ENCODE measurements around the gene LRRC31.

The LRRC31 gene

DNA sequence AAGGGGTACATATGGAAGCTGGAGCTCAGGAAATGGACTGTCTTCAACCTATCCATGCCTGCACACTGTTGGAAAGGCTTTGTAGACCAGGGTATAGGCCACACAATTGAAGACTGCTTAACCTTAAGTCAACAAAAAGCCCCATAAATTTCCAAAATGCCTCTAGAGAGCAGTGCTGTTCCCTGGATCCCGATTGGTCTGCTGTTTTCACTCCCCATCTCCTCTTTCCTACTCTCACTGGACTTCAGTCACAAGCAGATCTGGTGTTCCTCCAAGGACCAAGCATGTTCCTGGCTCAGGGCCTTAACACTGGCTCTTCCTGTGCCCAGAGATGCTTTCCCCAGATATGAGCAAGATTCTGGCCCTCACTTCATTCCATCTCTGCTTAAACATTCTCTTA, 34.2 kb downstream of the LRRC31 start:
- Histone ChIP-seq H3K27me3 (ENCODE audit: control insufficient read depth in 1 of 2, insufficient read depth in 2 of 2, low read length in 2 of 2) (no peaks in the 10 kb centered on the region), H3K4me3 (ENCODE audit: low read depth in 1 of 2, low read length in 2 of 2) (no peak overlapping the region), H3K27ac (ENCODE audit: low read depth, low read length) (no peak overlapping the region), H3K9me3 (ENCODE audit: low read length) (no peaks in the 10 kb centered on the region), H3K4me1 (ENCODE audit: insufficient read depth, low read length) (no peaks in the 10 kb centered on the region), H3K36me3 (ENCODE audit: insufficient read depth, low read length) (no peaks in the 10 kb centered on the region), H3K9ac (ENCODE audit: low read length) (no peak overlapping the region)

DNA sequence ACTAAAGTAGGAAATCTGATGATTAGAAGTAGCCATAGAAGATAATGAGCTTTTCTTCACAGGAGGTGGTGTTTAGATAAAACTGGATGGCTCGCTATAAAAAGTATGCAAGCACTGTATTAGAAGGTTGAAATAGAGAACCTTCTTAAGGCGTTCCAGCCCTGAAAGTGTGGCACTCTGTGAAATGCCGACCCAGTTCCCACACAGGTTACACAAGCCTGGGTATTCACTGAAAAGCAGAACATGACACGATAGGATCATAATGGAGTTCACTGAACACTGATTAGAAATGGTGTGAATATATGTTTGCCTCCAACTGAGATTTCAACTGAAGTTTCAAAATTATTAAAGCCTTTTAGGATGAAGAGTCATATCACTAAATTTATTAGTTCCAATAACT, 42.0 kb downstream of the LRRC31 start:
- Histone ChIP-seq H3K9ac (ENCODE audit: low read length) (no peak overlapping the region), H3K36me3 (ENCODE audit: insufficient read depth, low read length) (no peaks in the 10 kb centered on the region), H3K4me1 (ENCODE audit: insufficient read depth, low read length) (no peaks in the 10 kb centered on the region), H3K4me3 (ENCODE audit: low read depth in 1 of 2, low read length in 2 of 2) (no peak overlapping the region), H3K27me3 (ENCODE audit: control insufficient read depth in 1 of 2, insufficient read depth in 2 of 2, low read length in 2 of 2) (no peaks in the 10 kb centered on the region), H3K27ac (ENCODE audit: low read depth, low read length) (no peak overlapping the region), H3K9me3 (ENCODE audit: low read length) (no peaks in the 10 kb centered on the region)

DNA sequence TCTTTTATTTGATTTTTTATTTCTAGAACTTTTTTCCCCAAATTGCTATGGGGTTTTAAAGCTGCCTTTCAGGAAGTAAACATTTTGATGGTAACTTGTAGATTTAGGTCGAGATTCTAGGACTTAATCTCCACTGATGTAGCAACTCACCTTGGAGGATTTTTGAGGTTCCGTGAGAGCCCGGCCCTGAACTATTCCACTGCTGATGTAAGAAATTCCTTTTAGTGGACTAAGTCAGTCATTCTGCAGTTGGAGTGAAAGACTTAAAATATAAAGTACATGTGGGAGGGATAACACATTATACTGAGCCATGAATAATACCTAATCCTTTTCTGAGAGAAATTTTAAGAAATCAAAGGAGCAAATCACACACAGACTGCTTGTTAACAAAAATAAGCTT, 44.4 kb downstream of the LRRC31 start:
- no peak overlapping the region for H3K27ac ChIP-seq (ENCODE audit: low read depth, low read length)
- H3K27me3 ChIP-seq (ENCODE audit: control insufficient read depth in 1 of 2, insufficient read depth in 2 of 2, low read length in 2 of 2), result no peaks in the 10 kb centered on the region
- no peaks in the 10 kb centered on the region for H3K9me3 ChIP-seq (ENCODE audit: low read length)
- no peak overlapping the region for H3K4me3 ChIP-seq (ENCODE audit: low read depth in 1 of 2, low read length in 2 of 2)
- no peak overlapping the region for H3K9ac ChIP-seq (ENCODE audit: low read length)
- no peaks in the 10 kb centered on the region for H3K4me1 ChIP-seq (ENCODE audit: insufficient read depth, low read length)
- no peaks in the 10 kb centered on the region for H3K36me3 ChIP-seq (ENCODE audit: insufficient read depth, low read length)

DNA sequence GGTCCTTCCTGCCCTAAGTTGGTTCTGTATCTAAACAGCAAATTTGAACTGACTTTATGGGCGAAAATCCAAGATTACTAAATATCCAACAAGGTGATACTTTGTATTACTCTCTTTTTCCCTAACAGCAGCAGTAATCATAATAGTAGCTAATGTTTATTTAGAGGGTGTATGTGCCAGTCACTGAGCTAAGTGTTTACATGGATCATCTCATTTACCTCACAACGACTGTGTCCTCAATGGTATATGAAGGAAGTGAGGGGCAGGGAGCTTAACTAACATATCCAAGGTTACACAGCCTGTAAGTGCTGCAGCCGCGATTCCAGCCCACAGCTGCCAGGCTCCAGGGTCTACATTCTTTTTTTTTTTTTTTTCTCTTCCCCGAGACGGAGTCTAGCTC, 46.8 kb downstream of the LRRC31 start:
- H3K4me3 ChIP-seq (ENCODE audit: low read depth in 1 of 2, low read length in 2 of 2), result no peak overlapping the region

DNA sequence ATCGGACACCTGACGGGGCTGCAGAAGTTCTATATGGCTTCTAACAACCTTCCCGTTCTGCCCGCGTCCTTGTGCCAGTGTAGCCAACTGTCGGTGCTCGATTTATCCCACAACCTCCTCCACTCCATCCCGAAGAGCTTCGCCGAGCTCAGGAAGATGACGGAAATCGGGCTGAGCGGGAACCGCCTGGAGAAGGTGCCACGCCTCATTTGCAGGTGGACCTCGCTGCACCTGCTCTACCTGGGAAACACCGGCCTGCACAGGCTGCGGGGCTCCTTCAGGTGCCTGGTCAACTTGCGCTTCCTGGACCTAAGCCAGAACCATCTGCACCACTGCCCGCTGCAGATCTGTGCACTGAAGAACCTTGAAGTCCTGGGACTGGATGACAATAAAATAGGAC, 47.2 kb downstream of the LRRC31 start:
- H3K36me3 ChIP-seq (ENCODE audit: insufficient read depth, low read length), result no peaks in the 10 kb centered on the region
- no peak overlapping the region for H3K4me3 ChIP-seq (ENCODE audit: low read depth in 1 of 2, low read length in 2 of 2)
- no peaks in the 10 kb centered on the region for H3K27me3 ChIP-seq (ENCODE audit: control insufficient read depth in 1 of 2, insufficient read depth in 2 of 2, low read length in 2 of 2)
- no peaks in the 10 kb centered on the region for H3K4me1 ChIP-seq (ENCODE audit: insufficient read depth, low read length)
- H3K27ac ChIP-seq (ENCODE audit: low read depth, low read length), result no peak overlapping the region
- H3K9me3 ChIP-seq (ENCODE audit: low read length), result no peaks in the 10 kb centered on the region
- no peak overlapping the region for H3K9ac ChIP-seq (ENCODE audit: low read length)

More for the DNA sequence above, 46.8 kb downstream of the LRRC31 start:
- no peaks in the 10 kb centered on the region for H3K27me3 ChIP-seq (ENCODE audit: control insufficient read depth in 1 of 2, insufficient read depth in 2 of 2, low read length in 2 of 2)
- H3K9me3 ChIP-seq (ENCODE audit: low read length), result no peaks in the 10 kb centered on the region
- H3K4me1 ChIP-seq (ENCODE audit: insufficient read depth, low read length), result no peaks in the 10 kb centered on the region
- no peak overlapping the region for H3K9ac ChIP-seq (ENCODE audit: low read length)
- no peak overlapping the region for H3K27ac ChIP-seq (ENCODE audit: low read depth, low read length)
- no peaks in the 10 kb centered on the region for H3K36me3 ChIP-seq (ENCODE audit: insufficient read depth, low read length)

DNA sequence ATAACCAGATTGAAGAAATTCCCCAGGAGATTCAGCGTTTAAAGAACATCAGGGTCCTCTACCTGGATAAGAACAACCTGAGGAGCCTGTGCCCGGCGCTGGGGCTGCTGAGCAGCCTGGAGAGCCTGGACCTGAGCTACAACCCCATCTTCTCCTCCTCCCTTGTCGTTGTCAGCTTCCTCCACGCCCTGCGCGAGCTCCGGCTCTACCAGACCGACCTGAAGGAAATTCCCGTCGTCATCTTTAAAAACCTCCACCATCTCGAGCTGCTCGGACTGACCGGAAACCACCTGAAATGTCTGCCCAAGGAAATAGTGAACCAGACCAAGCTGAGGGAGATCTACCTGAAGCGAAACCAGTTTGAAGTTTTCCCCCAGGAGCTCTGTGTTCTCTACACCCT, 47.6 kb downstream of the LRRC31 start:
- H3K4me3 ChIP-seq (ENCODE audit: low read depth in 1 of 2, low read length in 2 of 2), result no peak overlapping the region
- no peak overlapping the region for H3K9ac ChIP-seq (ENCODE audit: low read length)
- no peak overlapping the region for H3K27ac ChIP-seq (ENCODE audit: low read depth, low read length)
- H3K4me1 ChIP-seq (ENCODE audit: insufficient read depth, low read length), result no peaks in the 10 kb centered on the region
- H3K27me3 ChIP-seq (ENCODE audit: control insufficient read depth in 1 of 2, insufficient read depth in 2 of 2, low read length in 2 of 2), result no peaks in the 10 kb centered on the region
- no peaks in the 10 kb centered on the region for H3K36me3 ChIP-seq (ENCODE audit: insufficient read depth, low read length)
- no peaks in the 10 kb centered on the region for H3K9me3 ChIP-seq (ENCODE audit: low read length)

DNA sequence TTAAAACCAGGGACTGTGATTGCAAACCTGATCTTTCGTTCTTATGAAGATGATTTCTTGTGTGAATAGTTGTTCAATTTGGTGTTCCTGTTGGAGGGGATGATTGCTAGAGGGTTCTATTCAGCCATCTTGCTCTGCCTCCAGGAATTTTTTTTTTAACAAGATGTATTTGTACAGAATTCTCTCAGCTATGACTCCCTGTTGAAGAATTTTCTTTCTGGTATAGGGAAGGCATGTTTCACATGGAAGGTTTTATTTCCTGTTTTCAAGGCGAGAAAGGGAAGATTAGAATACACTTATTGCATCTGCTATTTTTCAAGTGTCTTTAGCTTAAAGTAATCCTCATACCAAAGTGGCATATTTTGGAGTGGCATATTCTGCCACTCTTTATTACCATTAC, 51.4 kb downstream of the LRRC31 start:
- no peaks in the 10 kb centered on the region for H3K9me3 ChIP-seq (ENCODE audit: low read length)
- no peak overlapping the region for H3K27ac ChIP-seq (ENCODE audit: low read depth, low read length)
- H3K27me3 ChIP-seq (ENCODE audit: control insufficient read depth in 1 of 2, insufficient read depth in 2 of 2, low read length in 2 of 2), result no peaks in the 10 kb centered on the region
- no peaks in the 10 kb centered on the region for H3K4me1 ChIP-seq (ENCODE audit: insufficient read depth, low read length)
- H3K4me3 ChIP-seq (ENCODE audit: low read depth in 1 of 2, low read length in 2 of 2), result no peak overlapping the region
- no peak overlapping the region for H3K9ac ChIP-seq (ENCODE audit: low read length)
- no peaks in the 10 kb centered on the region for H3K36me3 ChIP-seq (ENCODE audit: insufficient read depth, low read length)

DNA sequence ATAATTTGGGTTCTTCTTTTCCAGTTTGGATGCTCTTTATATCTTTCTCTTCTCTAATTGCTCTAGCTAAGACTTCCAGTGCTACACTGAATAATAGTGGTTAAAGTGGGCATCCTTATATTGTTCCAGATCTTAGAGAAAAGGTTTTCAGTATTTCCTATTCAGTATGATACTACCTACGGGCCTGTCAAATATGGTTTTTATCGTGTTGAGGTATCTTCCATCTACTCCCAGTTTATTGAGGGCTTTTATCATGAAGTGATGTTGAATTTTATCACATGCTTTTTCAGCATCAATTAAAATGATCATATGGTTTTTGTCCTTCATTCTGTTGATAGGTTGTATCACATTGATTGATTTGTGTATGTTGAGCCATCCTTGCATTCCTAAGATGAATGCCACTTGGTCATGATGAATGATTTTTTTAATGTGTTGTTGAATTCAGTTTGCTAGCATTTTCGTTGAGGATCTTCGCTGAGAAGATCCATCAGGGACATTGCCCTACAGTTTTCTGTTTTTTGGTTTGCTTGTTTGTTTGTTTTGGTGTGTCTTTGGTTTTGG, 54.1 kb downstream of the LRRC31 start:
- Histone ChIP-seq H3K4me1 (ENCODE audit: insufficient read depth, low read length) (peaks cover 15% of the 10 kb centered on the region), H3K27ac (ENCODE audit: low read depth, low read length) (no peak overlapping the region), H3K36me3 (ENCODE audit: insufficient read depth, low read length) (no peaks in the 10 kb centered on the region), H3K27me3 (ENCODE audit: control insufficient read depth in 1 of 2, insufficient read depth in 2 of 2, low read length in 2 of 2) (no peaks in the 10 kb centered on the region), H3K4me3 (ENCODE audit: low read depth in 1 of 2, low read length in 2 of 2) (no peak overlapping the region), H3K9ac (ENCODE audit: low read length) (no peak overlapping the region), H3K9me3 (ENCODE audit: low read length) (no peaks in the 10 kb centered on the region)

DNA sequence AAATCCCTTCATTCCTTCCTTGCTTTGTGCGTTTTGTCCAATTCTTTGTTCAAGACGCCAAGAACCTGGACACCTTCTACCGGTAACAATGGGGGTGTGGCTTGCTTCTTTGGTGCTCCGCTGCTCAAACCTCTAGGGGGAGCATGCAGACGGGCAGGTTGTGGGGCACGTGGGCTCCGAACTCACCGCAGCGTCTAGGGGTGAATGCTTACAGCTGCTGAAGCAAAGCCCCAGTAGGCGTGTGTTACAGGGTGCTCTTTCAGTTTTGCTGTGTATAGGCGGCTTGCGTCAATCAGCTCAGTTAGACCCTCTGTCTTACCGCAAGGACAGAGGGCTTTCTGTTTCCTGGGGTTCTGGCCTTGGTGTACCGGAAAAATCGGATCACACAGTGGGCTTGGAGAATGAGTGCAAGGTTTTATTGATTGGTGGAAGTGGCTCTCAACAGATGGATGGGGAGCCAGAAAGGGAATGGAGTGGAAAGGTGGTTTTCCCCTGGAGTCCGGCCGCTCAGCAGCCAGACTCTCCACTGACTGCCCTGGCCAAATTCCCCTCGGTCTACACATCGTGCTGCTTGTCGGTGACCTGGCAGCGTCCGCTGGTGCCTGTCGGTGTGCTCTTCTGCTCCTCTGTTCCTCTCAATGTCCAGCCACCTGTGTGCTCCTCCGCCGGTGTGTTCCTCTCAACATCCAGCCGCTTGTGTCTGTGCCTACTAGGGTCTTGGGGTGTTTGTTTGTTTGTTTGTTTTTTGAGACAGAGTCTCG, 55.8 kb downstream of the LRRC31 start:
- Histone ChIP-seq H3K4me3 (ENCODE audit: low read depth in 1 of 2, low read length in 2 of 2) (peak overlapping the region; percentile 73 to 82), H3K9ac (ENCODE audit: low read length) (no peak overlapping the region), H3K36me3 (ENCODE audit: insufficient read depth, low read length) (no peaks in the 10 kb centered on the region), H3K27ac (ENCODE audit: low read depth, low read length) (no peak overlapping the region), H3K27me3 (ENCODE audit: control insufficient read depth in 1 of 2, insufficient read depth in 2 of 2, low read length in 2 of 2) (no peaks in the 10 kb centered on the region), H3K4me1 (ENCODE audit: insufficient read depth, low read length) (peaks cover 15% of the 10 kb centered on the region), H3K9me3 (ENCODE audit: low read length) (no peaks in the 10 kb centered on the region)

DNA sequence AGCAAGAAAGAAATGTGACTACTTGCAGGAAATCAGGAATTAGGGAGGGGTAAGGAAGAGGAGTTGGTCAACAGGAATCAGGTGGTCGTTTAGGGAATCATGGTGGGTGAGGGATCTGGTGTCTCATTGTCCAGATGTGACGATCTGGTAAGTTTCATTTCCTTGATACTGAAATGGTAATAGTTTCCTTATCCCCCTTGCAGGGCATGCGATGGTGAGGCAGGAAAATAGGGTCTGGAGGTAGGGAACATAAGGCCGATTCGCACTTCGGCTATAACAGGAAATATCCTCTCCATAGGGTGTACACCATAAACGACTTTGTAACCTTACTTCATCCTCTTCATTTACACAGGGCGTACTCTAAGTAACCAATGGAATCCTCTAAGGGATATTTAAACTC, 56.5 kb downstream of the LRRC31 start:
- no peaks in the 10 kb centered on the region for H3K27me3 ChIP-seq (ENCODE audit: control insufficient read depth in 1 of 2, insufficient read depth in 2 of 2, low read length in 2 of 2)
- peak overlapping the region; percentile 73 to 82 for H3K4me3 ChIP-seq (ENCODE audit: low read depth in 1 of 2, low read length in 2 of 2)
- H3K4me1 ChIP-seq (ENCODE audit: insufficient read depth, low read length), result peaks cover 15% of the 10 kb centered on the region
- H3K27ac ChIP-seq (ENCODE audit: low read depth, low read length), result no peak overlapping the region
- no peaks in the 10 kb centered on the region for H3K36me3 ChIP-seq (ENCODE audit: insufficient read depth, low read length)
- peak overlapping the region; percentile 66 for H3K9ac ChIP-seq (ENCODE audit: low read length)
- no peaks in the 10 kb centered on the region for H3K9me3 ChIP-seq (ENCODE audit: low read length)

DNA sequence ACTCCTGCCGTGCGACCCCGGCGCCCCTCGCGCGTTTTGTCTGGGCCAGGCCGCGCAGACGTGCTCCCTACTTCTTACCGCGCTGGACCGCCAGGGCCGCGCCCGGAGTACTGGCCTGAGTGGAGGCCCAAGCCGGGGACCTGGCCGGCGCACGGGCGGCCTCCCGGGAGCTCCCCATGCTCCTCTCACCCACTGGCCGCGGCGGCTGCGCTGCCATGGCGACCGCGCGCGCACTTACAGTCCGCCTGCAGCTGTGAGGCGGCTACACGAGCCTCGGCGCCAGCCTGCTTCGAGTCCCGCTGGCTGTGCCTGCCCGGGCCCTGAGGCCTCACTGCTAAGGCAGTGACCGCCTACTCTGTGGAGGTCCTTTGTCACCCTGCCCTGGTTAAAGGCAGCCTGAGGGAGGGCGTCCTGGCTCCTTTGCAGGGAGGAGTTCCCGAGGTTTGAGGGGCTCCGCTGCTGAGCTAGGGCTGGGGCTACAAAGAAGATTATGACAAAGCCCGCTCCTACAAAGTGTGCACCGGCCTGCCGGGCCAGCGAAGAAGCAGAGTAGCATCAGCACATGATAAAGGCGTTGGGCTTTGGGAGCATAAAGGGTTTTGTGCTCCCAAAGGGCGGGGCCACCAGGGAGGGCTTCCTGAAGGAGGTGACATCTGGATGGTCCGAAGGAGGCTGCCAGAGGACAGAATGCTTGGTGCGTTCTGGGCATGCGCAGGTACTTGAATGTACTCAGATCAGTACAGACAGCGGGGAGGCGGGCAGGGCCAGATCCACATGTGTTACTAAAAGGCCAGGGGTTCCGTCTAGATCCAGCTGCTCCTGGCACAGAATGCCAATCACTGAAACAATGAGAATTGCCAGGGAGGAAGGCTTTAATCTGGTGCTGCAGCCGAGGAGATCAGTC, 57.2 kb downstream of the LRRC31 start, which contains the start of the genes LRRC34 and LRRIQ4:
LRRC34 (minus strand) TSS at position 573 of the 904 bp plus-strand sequence; CDS start at position 217, 356 bp downstream.
LRRIQ4 (plus strand) TSS at position 539 of the 904 bp plus-strand sequence. CDS start 9,052 bp downstream, outside the sequence.
- no peaks in the 10 kb centered on the region for H3K27me3 ChIP-seq (ENCODE audit: control insufficient read depth in 1 of 2, insufficient read depth in 2 of 2, low read length in 2 of 2)
- no peaks in the 10 kb centered on the region for H3K36me3 ChIP-seq (ENCODE audit: insufficient read depth, low read length)
- peaks cover 15% of the 10 kb centered on the region for H3K4me1 ChIP-seq (ENCODE audit: insufficient read depth, low read length)
- no peaks in the 10 kb centered on the region for H3K9me3 ChIP-seq (ENCODE audit: low read length)
- peak within 1 kb of the TSS; percentile 73 to 82 for H3K4me3 ChIP-seq (ENCODE audit: low read depth in 1 of 2, low read length in 2 of 2)
- H3K27ac ChIP-seq (ENCODE audit: low read depth, low read length), result peak within 1 kb of the TSS; percentile 82
- H3K9ac ChIP-seq (ENCODE audit: low read length), result peak within 1 kb of the TSS; percentile 66
